GM12875 (cell line): ENCODE data around the gene MYT1.
"Not testable (repeated sequence)": the region's sequence is repeated elsewhere in the genome, so short reads cannot be mapped to it uniquely, and the experiment has no call there.

Source experiments
- H3K4me3 ChIP-seq: one replicate; pipeline ENCODE4 v1.5.1; 2011; ENCODE audit warnings: low read depth, low read length, control low read depth
- TF ChIP-seq, protein P1 (sequence below): IDR thresholded peaks from 2 replicates; pipeline ENCODE4 v1.5.1; 2011; ENCODE audit warnings: low read depth, mild to moderate bottlenecking, control low read depth, inconsistent platforms, low read length, moderate library complexity, borderline replicate concordance; ENCODE audit not compliant: insufficient read depth

MYT1 gene

GRCh38 chr20:64177787-64178186 is 13.5 kb downstream of the MYT1 start:
- H3K4me3 ChIP-seq = no peak overlapping the region

GRCh38 chr20:64178925-64179324 is 14.7 kb downstream of the MYT1 start:
- H3K4me3 ChIP-seq = not testable (repeated sequence)

More at GRCh38 chr20:64177787-64178186, 13.5 kb downstream of the MYT1 start:
- TF ChIP-seq, protein P1, sequence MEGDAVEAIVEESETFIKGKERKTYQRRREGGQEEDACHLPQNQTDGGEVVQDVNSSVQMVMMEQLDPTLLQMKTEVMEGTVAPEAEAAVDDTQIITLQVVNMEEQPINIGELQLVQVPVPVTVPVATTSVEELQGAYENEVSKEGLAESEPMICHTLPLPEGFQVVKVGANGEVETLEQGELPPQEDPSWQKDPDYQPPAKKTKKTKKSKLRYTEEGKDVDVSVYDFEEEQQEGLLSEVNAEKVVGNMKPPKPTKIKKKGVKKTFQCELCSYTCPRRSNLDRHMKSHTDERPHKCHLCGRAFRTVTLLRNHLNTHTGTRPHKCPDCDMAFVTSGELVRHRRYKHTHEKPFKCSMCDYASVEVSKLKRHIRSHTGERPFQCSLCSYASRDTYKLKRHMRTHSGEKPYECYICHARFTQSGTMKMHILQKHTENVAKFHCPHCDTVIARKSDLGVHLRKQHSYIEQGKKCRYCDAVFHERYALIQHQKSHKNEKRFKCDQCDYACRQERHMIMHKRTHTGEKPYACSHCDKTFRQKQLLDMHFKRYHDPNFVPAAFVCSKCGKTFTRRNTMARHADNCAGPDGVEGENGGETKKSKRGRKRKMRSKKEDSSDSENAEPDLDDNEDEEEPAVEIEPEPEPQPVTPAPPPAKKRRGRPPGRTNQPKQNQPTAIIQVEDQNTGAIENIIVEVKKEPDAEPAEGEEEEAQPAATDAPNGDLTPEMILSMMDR = no peak

GRCh38 chr20:64179805-64180204 is 15.6 kb downstream of the MYT1 start:
- H3K4me3 ChIP-seq = no peak overlapping the region
- TF ChIP-seq, protein P1 = no peak

DNA sequence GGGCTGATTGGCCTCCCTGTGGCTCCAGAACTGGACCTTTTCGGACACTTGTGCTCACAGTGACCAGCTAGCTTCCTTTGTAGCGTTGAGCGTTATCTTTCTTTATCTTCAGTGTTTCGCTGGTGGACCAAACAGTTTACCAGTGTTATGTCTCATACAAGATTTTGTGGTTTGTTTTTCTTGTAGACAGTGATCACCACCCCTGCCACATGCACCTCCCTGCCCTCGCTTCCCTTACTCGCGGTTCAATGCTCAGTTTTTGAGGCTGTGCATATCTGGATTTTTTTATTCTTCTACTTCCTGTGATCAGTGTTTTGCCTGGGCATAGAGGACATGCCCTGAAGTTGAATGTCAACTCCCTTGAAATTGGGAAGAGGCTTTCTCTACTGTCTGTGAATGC is 16.4 kb downstream of the MYT1 start:
- TF ChIP-seq, protein P1 = no peak

GRCh38 chr20:64181391-64181790 is 17.1 kb downstream of the MYT1 start:
- TF ChIP-seq, protein P1 = no peak
- H3K4me3 ChIP-seq = no peak overlapping the region

More for the DNA sequence above, 16.4 kb downstream of the MYT1 start:
- no peak overlapping the region for H3K4me3 ChIP-seq

- H3K4me3 ChIP-seq = no peak overlapping the region
- TF ChIP-seq, protein P1 = no peak
Measured at GRCh38 chr20:64182146-64182865, 18.1 kb downstream of the MYT1 start.

DNA sequence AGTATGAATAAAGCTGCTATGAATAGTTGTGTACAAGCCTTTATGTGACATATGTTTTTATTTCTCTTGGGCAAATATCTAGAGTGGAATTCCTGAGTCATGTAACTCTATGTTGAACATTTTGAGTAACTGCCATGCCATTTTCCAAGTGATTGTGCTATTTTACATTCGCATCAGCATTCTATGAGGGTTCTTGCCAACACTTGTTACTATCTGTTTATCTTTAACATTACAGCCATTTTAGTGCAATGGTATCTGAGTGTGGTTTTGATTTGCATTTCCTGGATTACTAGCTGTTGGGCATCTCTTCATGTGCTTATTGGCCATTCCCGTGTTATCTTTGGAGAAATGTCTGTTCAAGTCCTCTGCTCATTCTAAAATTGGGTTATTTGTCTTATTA is 19.1 kb downstream of the MYT1 start:
- H3K4me3 ChIP-seq = no peak overlapping the region
- TF ChIP-seq, protein P1 = no peak

GRCh38 chr20:64184795-64185194 is 20.5 kb downstream of the MYT1 start:
- TF ChIP-seq, protein P1 = no peak
- no peak overlapping the region for H3K4me3 ChIP-seq
